Ishikawa (cell line): ENCODE data around the gene SIX1.

Source experiments
- CEBPB ChIP-seq: IDR thresholded peaks from 2 replicates; pipeline ENCODE4 v1.6.1; 2012
- CREB1 ChIP-seq: IDR thresholded peaks from 2 replicates; pipeline ENCODE4 v1.6.1; 2012; ENCODE audit warnings: low read depth
- EGR1 ChIP-seq: IDR thresholded peaks from 2 replicates; pipeline ENCODE4 v1.6.1; 2012
- EP300 ChIP-seq: IDR thresholded peaks from 2 replicates; pipeline ENCODE4 v1.6.1; 2012; ENCODE audit warnings: borderline replicate concordance
- FOXM1 ChIP-seq: IDR thresholded peaks from 2 replicates; pipeline ENCODE4 v1.6.1; 2012; ENCODE audit warnings: low read depth, borderline replicate concordance
- NFIC ChIP-seq: IDR thresholded peaks from 2 replicates; pipeline ENCODE4 v1.6.1; 2012
- RAD21 ChIP-seq: IDR thresholded peaks from 2 replicates; pipeline ENCODE4 v1.6.1; 2012; ENCODE audit warnings: low read depth
- TAF1 ChIP-seq: IDR thresholded peaks from 2 replicates; pipeline ENCODE4 v1.6.1; 2012; ENCODE audit warnings: low read depth, mild to moderate bottlenecking
- TCF12 ChIP-seq: IDR thresholded peaks from 2 replicates; pipeline ENCODE4 v1.6.1; 2012; ENCODE audit warnings: low read depth
- TEAD4 ChIP-seq: IDR thresholded peaks from 2 replicates; pipeline ENCODE4 v1.6.1; 2012
- YY1 ChIP-seq: IDR thresholded peaks from 2 replicates; pipeline ENCODE4 v1.6.1; 2012; ENCODE audit warnings: low read depth
- ZBTB7A ChIP-seq: IDR thresholded peaks from 2 replicates; pipeline ENCODE4 v1.6.1; 2012; ENCODE audit warnings: low read depth
- TF ChIP-seq, protein P1 (sequence below): IDR thresholded peaks from 2 replicates; pipeline ENCODE4 v1.6.1; 2012; ENCODE audit warnings: low read depth, mild to moderate bottlenecking
- TF ChIP-seq, protein P2 (sequence below): IDR thresholded peaks from 2 replicates; pipeline ENCODE4 v1.6.1; 2012
- TF ChIP-seq, protein P3 (sequence below): IDR thresholded peaks from 2 replicates; pipeline ENCODE4 v1.6.1; 2012

The SIX1 gene

DNA sequence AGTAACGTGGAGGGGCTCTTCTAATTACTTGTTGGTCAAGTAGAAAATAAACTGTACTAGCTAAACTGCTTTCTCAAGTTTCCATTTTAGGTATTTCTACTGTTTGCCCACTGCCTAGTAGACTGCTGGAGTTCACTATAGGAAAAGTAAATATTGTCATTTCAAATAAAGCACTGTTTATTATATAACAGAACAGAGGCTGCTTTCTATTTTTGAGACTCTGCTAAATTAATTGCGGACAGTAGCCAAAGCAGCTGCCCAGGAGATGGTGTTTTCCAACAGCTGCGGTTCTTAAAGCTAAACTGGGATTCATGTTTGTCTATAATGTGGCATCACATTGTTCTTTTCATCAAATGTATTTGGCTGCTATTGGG lies 15.9 kb upstream of the SIX1 start:
- TF ChIP-seq RAD21 (no peak), EP300 (no peak), TAF1 (no peak), CEBPB (no peak), EGR1 (no peak)

GRCh38 chr14:60662982-60663381 lies 13.7 kb upstream of the SIX1 start:
- no peak for TF ChIP-seq TEAD4
- TF ChIP-seq EP300, result no peak
- TF ChIP-seq CEBPB, result no peak
- TF ChIP-seq NFIC, result no peak
- TF ChIP-seq YY1, result no peak
- TF ChIP-seq ZBTB7A, result no peak
- TF ChIP-seq CREB1, result no peak
- TF ChIP-seq, protein P1, sequence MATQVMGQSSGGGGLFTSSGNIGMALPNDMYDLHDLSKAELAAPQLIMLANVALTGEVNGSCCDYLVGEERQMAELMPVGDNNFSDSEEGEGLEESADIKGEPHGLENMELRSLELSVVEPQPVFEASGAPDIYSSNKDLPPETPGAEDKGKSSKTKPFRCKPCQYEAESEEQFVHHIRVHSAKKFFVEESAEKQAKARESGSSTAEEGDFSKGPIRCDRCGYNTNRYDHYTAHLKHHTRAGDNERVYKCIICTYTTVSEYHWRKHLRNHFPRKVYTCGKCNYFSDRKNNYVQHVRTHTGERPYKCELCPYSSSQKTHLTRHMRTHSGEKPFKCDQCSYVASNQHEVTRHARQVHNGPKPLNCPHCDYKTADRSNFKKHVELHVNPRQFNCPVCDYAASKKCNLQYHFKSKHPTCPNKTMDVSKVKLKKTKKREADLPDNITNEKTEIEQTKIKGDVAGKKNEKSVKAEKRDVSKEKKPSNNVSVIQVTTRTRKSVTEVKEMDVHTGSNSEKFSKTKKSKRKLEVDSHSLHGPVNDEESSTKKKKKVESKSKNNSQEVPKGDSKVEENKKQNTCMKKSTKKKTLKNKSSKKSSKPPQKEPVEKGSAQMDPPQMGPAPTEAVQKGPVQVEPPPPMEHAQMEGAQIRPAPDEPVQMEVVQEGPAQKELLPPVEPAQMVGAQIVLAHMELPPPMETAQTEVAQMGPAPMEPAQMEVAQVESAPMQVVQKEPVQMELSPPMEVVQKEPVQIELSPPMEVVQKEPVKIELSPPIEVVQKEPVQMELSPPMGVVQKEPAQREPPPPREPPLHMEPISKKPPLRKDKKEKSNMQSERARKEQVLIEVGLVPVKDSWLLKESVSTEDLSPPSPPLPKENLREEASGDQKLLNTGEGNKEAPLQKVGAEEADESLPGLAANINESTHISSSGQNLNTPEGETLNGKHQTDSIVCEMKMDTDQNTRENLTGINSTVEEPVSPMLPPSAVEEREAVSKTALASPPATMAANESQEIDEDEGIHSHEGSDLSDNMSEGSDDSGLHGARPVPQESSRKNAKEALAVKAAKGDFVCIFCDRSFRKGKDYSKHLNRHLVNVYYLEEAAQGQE, result no peak
- TF ChIP-seq, protein P2, sequence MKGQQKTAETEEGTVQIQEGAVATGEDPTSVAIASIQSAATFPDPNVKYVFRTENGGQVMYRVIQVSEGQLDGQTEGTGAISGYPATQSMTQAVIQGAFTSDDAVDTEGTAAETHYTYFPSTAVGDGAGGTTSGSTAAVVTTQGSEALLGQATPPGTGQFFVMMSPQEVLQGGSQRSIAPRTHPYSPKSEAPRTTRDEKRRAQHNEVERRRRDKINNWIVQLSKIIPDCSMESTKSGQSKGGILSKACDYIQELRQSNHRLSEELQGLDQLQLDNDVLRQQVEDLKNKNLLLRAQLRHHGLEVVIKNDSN, result no peak
- TF ChIP-seq TCF12, result no peak

- TF ChIP-seq EGR1 (no peak), RAD21 (no peak), TEAD4 (no peak), TAF1 (no peak), CREB1 (no peak), CEBPB (no peak), EP300 (no peak), ZBTB7A (no peak), NFIC (no peak)
- TF ChIP-seq, protein P1, result no peak
- TF ChIP-seq, protein P2, result no peak
- TF ChIP-seq, protein P3, sequence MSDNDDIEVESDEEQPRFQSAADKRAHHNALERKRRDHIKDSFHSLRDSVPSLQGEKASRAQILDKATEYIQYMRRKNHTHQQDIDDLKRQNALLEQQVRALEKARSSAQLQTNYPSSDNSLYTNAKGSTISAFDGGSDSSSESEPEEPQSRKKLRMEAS, result no peak
These were observed 12.4 kb upstream of the SIX1 start for GRCh38 chr14:60661721-60662120.

DNA sequence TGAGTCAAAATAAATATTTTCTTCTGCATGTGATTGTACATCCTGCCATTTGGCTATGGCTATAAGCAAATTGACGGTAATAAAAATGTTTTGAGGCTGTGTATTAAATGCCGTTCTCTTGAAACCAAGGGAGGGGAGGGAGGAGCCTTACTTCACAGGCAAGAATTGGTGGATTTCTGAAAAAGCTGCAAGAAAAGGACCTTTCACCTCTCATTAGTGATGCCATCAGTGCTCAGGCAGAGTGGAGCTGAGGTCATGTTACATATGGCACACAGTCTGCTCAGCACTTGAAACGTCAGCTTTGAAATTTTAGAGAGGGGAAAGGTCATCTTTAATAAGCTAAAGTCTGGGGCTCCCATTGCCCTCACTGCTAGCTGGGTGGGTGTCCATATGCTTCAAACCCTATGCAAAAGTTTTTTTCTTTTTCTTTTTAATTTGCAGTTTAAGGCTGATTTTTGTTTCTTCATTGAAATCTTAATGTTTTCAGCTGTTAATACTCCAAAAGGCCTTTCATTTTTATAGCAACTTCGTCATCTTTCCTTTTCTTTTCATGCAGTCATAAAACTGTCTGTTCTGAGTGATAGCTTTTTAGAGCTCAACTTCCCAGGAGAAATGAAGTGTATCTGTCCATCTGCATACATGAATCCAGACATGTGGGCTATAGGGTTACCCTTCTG lies 9.8 kb upstream of the SIX1 start:
- TF ChIP-seq, protein P3, result no peak
- TF ChIP-seq EP300 (no peak), TCF12 (no peak), RAD21 (no peak), TEAD4 (no peak), YY1 (no peak), NFIC (no peak), FOXM1 (no peak), CEBPB (no peak), EGR1 (no peak), ZBTB7A (no peak), TAF1 (no peak), CREB1 (no peak)
- TF ChIP-seq, protein P1, result no peak
- TF ChIP-seq, protein P2, result no peak
